SK-N-SH treated with all-trans-retinoic acid at 6 μM for 48 hours (cell line): ENCODE measurements around the gene TLCD3A.

Experiments used
- ATAC-seq: fragments of 200-7000 bp; cut with Tn5 transposase; 3 replicates; pipeline ENCODE4 v1.9.1; 2020; ENCODE audit warnings: mild to moderate bottlenecking, moderate library complexity
- ARNTL ChIP-seq: fragments of 450-650 bp; formaldehyde crosslinking; IDR thresholded peaks from 2 replicates; pipeline ENCODE4 v1.5.0; 2020; ENCODE audit warnings: low read depth, mild to moderate bottlenecking, moderate library complexity, borderline replicate concordance
- BACH2 ChIP-seq: fragments of 250-450 bp; sonication (Bioruptor Pico); IDR thresholded peaks from 2 replicates; pipeline ENCODE4 v1.9.0; 2021; ENCODE audit warnings: mild to moderate bottlenecking, borderline replicate concordance
- ESRRG ChIP-seq: fragments of 250-450 bp; sonication (Bioruptor Pico); IDR thresholded peaks from 2 replicates; pipeline ENCODE4 v1.6.1; 2021; ENCODE audit warnings: mild to moderate bottlenecking
- GLIS3 ChIP-seq: fragments of 250-450 bp; sonication (Bioruptor Pico); IDR thresholded peaks from 2 replicates; pipeline ENCODE4 v1.5.0; 2020; ENCODE audit warnings: mild to moderate bottlenecking, moderate library complexity
- ISL1 ChIP-seq: fragments of 250-450 bp; sonication (Bioruptor Pico); IDR thresholded peaks from 2 replicates; pipeline ENCODE4 v2.1.2; 2022; ENCODE audit warnings: mild to moderate bottlenecking, moderate library complexity
- OSR1 ChIP-seq: fragments of 250-450 bp; sonication (Bioruptor Pico); IDR thresholded peaks from 2 replicates; pipeline ENCODE4 v1.8.0; 2022; ENCODE audit warnings: moderate library complexity, mild to moderate bottlenecking, inconsistent platforms
- PPARA ChIP-seq: fragments of 250-450 bp; sonication (Bioruptor Pico); IDR thresholded peaks from 2 replicates; pipeline ENCODE4 v1.5.0; 2020; ENCODE audit warnings: mild to moderate bottlenecking, borderline replicate concordance
- RARB ChIP-seq: fragments of 250-450 bp; sonication (Bioruptor Pico); IDR thresholded peaks from 2 replicates; pipeline ENCODE4 v1.8.0; 2021; ENCODE audit warnings: mild to moderate bottlenecking, moderate library complexity
- SNAI2 ChIP-seq: fragments of 250-450 bp; sonication (Bioruptor Pico); IDR thresholded peaks from 2 replicates; pipeline ENCODE4 v1.5.0; 2020; ENCODE audit warnings: mild to moderate bottlenecking, moderate library complexity
- TCF4 ChIP-seq: fragments of 250-450 bp; sonication (Bioruptor Pico); IDR thresholded peaks from 2 replicates; pipeline ENCODE4 v1.8.0; 2021; ENCODE audit warnings: mild to moderate bottlenecking, moderate library complexity, borderline replicate concordance
- TOX ChIP-seq: fragments of 250-450 bp; sonication (Bioruptor Pico); IDR thresholded peaks from 2 replicates; pipeline ENCODE4 v1.8.0; 2021; ENCODE audit warnings: mild to moderate bottlenecking, moderate library complexity, borderline replicate concordance
- ZC3H10 ChIP-seq: fragments of 250-450 bp; sonication (Bioruptor Pico); IDR thresholded peaks from 2 replicates; pipeline ENCODE4 v1.5.1; 2021; ENCODE audit warnings: mild to moderate bottlenecking, moderate library complexity
- ZFP3 ChIP-seq: fragments of 250-450 bp; sonication (Bioruptor Pico); IDR thresholded peaks from 2 replicates; pipeline ENCODE4 v1.5.0; 2020; ENCODE audit warnings: mild to moderate bottlenecking, moderate library complexity
- ZFP30 ChIP-seq: fragments of 450-650 bp; formaldehyde crosslinking; IDR thresholded peaks from 2 replicates; pipeline ENCODE4 v1.5.0; 2022; ENCODE audit warnings: mild to moderate bottlenecking, moderate library complexity
- ZNF565 ChIP-seq: fragments of 450-650 bp; formaldehyde crosslinking; conservative IDR thresholded peaks from 2 replicates; pipeline ENCODE4 v1.5.0; 2020; ENCODE audit warnings: low read depth, mild to moderate bottlenecking, moderate library complexity
- ZNF70 ChIP-seq: fragments of 450-650 bp; formaldehyde crosslinking; IDR thresholded peaks from 2 replicates; pipeline ENCODE4 v1.5.0; 2020; ENCODE audit warnings: mild to moderate bottlenecking, moderate library complexity
- ZNF8 ChIP-seq: fragments of 450-650 bp; formaldehyde crosslinking; IDR thresholded peaks from 2 replicates; pipeline ENCODE4 v1.5.0; 2020; ENCODE audit warnings: mild to moderate bottlenecking, moderate library complexity
- TF ChIP-seq, protein P1 (sequence below): fragments of 250-450 bp; sonication (Bioruptor Pico); IDR thresholded peaks from 2 replicates; pipeline ENCODE4 v1.5.0; 2020; ENCODE audit warnings: mild to moderate bottlenecking, moderate library complexity
- TF ChIP-seq, protein P2 (sequence below): fragments of 250-450 bp; sonication (Bioruptor Pico); IDR thresholded peaks from 2 replicates; pipeline ENCODE4 v1.8.0; 2021; ENCODE audit warnings: low read depth, mild to moderate bottlenecking, moderate library complexity, borderline replicate concordance
- TF ChIP-seq, protein P3 (sequence below): fragments of 250-450 bp; sonication (Bioruptor Pico); IDR thresholded peaks from 2 replicates; pipeline ENCODE4 v1.5.1; 2020; ENCODE audit warnings: low read depth, mild to moderate bottlenecking, moderate library complexity
- TF ChIP-seq, protein P4 (sequence below): fragments of 250-450 bp; sonication (Bioruptor Pico); IDR thresholded peaks from 2 replicates; pipeline ENCODE4 v1.5.1; 2021; ENCODE audit warnings: mild to moderate bottlenecking, moderate library complexity

TLCD3A gene

DNA sequence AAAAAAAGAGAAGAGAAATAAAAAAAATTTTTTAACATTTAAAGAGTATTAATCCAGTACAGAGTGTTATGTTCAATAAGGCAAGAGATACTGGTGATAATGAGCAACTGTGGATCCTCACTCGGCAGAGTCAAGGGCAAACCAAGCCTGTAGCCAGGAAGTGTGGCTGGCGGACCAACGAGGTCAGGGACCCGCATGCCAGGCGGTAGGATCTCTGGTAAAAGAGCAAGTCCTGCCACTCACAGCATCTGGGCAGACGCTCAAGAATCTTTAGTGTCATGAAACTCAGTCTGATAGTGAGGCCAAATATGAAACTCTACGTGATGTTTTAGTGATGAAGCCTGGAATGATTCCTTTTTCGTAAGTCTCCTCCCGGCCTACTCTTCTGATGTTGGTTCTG is 28.0 kb downstream of the TLCD3A start:
- TF ChIP-seq TOX (CRISPR knock-in tag) (no peak), ZC3H10 (CRISPR knock-in tag) (no peak), OSR1 (no peak), RARB (CRISPR knock-in tag) (no peak), ZFP30 (CRISPR knock-in tag) (no peak), ZNF70 (CRISPR knock-in tag) (no peak), PPARA (CRISPR knock-in tag) (no peak), ISL1 (CRISPR knock-in tag) (no peak), SNAI2 (CRISPR knock-in tag) (no peak), GLIS3 (CRISPR knock-in tag) (no peak), ZNF565 (CRISPR knock-in tag) (no peak), ESRRG (no peak), TCF4 (CRISPR knock-in tag) (no peak), ZNF8 (CRISPR knock-in tag) (no peak)
- TF ChIP-seq, protein P1, sequence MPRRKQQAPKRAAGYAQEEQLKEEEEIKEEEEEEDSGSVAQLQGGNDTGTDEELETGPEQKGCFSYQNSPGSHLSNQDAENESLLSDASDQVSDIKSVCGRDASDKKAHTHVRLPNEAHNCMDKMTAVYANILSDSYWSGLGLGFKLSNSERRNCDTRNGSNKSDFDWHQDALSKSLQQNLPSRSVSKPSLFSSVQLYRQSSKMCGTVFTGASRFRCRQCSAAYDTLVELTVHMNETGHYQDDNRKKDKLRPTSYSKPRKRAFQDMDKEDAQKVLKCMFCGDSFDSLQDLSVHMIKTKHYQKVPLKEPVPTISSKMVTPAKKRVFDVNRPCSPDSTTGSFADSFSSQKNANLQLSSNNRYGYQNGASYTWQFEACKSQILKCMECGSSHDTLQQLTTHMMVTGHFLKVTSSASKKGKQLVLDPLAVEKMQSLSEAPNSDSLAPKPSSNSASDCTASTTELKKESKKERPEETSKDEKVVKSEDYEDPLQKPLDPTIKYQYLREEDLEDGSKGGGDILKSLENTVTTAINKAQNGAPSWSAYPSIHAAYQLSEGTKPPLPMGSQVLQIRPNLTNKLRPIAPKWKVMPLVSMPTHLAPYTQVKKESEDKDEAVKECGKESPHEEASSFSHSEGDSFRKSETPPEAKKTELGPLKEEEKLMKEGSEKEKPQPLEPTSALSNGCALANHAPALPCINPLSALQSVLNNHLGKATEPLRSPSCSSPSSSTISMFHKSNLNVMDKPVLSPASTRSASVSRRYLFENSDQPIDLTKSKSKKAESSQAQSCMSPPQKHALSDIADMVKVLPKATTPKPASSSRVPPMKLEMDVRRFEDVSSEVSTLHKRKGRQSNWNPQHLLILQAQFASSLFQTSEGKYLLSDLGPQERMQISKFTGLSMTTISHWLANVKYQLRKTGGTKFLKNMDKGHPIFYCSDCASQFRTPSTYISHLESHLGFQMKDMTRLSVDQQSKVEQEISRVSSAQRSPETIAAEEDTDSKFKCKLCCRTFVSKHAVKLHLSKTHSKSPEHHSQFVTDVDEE (CRISPR knock-in tag): no peak
- TF ChIP-seq, protein P2, sequence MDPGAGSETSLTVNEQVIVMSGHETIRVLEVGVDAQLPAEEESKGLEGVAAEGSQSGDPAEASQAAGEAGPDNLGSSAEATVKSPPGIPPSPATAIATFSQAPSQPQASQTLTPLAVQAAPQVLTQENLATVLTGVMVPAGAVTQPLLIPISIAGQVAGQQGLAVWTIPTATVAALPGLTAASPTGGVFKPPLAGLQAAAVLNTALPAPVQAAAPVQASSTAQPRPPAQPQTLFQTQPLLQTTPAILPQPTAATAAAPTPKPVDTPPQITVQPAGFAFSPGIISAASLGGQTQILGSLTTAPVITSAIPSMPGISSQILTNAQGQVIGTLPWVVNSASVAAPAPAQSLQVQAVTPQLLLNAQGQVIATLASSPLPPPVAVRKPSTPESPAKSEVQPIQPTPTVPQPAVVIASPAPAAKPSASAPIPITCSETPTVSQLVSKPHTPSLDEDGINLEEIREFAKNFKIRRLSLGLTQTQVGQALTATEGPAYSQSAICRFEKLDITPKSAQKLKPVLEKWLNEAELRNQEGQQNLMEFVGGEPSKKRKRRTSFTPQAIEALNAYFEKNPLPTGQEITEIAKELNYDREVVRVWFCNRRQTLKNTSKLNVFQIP (CRISPR knock-in tag): no peak
- TF ChIP-seq, protein P3, sequence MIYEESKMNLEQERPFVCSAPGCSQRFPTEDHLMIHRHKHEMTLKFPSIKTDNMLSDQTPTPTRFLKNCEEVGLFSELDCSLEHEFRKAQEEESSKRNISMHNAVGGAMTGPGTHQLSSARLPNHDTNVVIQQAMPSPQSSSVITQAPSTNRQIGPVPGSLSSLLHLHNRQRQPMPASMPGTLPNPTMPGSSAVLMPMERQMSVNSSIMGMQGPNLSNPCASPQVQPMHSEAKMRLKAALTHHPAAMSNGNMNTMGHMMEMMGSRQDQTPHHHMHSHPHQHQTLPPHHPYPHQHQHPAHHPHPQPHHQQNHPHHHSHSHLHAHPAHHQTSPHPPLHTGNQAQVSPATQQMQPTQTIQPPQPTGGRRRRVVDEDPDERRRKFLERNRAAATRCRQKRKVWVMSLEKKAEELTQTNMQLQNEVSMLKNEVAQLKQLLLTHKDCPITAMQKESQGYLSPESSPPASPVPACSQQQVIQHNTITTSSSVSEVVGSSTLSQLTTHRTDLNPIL (CRISPR knock-in tag): no peak
- TF ChIP-seq, all 23 proteins: peak for 0
- no peak for ATAC-seq

DNA sequence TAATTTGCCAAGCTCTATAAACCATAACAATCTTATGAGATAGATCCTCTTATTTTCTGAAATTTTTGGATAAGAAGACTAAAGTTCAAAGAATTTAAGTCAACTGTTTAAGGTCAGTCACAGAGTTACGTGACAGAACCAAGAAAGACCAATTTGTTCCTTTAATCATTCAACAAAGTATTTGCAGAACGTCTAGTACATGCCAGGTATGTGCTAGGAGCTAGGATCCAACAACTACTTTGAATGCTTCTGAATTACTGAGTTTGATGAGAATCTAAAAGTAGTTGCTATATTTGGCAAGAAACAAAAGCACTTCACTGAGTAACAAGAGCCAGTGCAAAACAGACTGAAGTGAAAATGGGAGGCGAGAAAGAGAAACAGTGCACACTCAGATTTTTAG is 34.7 kb downstream of the TLCD3A start:
- no peak for ATAC-seq
- TF ChIP-seq GLIS3 (CRISPR knock-in tag) (no peak), ZFP30 (CRISPR knock-in tag) (no peak), TOX (CRISPR knock-in tag) (no peak), OSR1 (no peak), ESRRG (no peak), BACH2 (CRISPR knock-in tag) (no peak), ARNTL (CRISPR knock-in tag) (no peak), ZFP3 (no peak)
- TF ChIP-seq, protein P1 (CRISPR knock-in tag): no peak
- TF ChIP-seq, protein P4, sequence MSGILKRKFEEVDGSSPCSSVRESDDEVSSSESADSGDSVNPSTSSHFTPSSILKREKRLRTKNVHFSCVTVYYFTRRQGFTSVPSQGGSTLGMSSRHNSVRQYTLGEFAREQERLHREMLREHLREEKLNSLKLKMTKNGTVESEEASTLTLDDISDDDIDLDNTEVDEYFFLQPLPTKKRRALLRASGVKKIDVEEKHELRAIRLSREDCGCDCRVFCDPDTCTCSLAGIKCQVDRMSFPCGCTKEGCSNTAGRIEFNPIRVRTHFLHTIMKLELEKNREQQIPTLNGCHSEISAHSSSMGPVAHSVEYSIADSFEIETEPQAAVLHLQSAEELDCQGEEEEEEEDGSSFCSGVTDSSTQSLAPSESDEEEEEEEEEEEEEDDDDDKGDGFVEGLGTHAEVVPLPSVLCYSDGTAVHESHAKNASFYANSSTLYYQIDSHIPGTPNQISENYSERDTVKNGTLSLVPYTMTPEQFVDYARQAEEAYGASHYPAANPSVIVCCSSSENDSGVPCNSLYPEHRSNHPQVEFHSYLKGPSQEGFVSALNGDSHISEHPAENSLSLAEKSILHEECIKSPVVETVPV (CRISPR knock-in tag): no peak
- TF ChIP-seq, protein P3 (CRISPR knock-in tag): no peak
